Cerebellar cortex (tissue), 1 donor: ENCODE results near the gene ADSL.

ENCODE experiments used
- DNase-seq: peaks from one replicate; pipeline ENCODE4 v3.0.0-alpha.2; 2015; ENCODE audit warnings: low spot score

Gene ADSL

DNA sequence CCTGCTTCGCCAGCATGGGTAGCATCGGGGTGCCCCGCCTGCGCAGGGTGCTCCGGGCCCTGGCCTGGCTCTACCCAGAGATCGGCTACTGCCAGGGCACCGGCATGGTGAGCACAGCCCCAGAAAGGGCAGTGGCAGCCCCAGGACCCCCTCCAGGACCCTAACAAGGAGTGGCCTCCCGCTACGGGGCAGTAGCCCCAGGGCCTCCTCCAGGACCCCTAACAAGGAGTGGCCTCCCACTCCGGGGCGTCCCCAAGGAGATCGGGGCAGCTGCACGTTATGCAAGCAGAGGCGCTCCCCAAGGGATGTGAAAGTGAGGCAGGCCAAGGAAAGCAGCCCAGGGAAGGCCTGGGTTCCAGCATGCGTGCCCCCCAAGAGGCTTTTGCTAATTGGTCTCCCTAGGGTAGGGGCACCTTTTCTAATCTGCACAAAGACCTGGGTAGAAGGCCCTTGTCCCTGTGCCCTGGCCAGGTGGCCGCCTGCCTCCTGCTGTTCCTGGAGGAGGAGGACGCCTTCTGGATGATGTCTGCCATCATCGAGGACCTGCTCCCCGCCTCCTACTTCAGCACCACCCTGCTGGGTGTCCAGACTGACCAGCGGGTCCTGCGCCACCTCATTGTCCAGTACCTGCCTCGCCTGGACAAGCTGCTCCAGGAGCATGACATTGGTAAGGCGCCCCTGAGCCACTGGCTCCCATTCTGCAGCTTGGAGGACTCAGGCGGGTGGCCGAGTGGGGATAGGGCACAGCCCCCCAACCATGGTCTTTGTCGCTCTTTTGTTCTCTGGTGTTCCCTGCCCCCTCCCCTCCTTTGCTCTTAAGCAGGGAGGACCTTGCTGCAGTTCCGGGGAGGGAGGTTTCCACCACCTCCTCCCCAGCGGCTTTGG is 59.1 kb downstream of the ADSL start:
- DNase-seq = peak; percentile 23

DNA sequence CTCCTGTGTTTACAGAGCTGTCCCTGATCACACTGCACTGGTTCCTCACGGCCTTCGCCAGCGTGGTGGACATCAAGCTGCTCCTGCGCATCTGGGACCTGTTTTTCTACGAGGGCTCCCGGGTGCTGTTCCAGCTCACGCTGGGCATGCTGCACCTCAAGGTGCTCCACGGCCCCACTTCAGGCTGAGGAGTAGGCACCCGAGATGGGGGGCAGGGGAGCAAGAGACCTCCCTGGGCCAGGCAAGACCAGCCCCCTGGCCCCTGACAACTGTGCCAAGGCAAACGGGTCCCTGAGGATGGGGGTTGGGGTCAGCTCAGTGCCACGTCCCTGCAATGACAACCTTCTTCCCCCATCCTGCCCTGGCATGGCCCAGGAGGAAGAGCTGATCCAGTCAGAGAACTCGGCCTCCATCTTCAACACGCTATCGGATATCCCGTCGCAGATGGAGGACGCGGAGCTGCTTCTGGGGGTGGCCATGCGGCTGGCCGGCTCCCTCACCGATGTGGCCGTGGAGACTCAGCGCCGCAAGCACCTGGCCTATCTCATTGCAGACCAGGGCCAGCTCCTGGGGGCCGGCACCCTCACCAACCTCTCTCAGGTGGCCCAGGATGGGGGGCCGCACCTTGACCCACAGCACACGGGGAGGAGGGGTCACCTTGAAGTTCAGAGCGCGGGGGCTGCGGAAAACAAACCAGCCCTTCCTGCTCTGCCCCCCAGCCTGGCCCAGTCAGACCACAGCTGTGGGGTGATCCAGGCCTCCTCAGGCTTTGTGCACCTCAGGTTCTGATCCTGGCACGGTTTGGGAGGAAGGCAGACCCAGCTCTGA is 60.0 kb downstream of the ADSL start:
- no peak for DNase-seq

DNA sequence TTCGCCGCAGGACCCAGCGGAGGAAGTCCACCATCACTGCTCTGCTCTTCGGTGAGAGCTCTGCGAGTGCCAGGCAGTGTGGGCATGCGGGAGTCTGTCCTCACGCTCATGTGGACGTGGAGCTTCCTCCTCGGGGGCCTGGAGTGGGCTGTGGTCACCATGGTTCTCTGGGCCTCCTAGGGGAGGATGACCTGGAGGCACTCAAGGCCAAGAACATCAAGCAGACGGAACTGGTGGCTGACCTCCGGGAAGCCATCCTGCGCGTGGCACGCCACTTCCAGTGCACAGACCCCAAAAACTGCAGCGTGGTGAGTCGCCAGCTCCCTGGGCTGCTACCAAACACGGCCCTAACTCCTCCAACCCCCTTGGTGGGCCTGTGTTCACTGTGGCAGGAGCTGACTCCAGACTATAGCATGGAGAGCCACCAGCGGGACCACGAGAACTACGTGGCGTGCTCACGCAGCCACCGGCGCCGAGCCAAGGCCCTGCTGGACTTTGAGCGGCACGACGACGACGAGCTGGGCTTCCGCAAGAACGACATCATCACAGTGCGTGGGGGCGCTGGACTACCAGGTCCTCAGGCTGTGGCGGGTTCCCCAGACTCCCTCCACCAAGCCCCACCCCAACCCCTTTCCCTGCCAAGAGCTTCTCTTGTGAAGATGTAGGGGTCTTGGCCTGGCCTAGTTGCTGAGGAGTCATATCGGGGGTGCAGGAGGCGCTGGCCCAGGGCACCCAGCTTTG is 60.9 kb downstream of the ADSL start:
- no peak for DNase-seq

DNA sequence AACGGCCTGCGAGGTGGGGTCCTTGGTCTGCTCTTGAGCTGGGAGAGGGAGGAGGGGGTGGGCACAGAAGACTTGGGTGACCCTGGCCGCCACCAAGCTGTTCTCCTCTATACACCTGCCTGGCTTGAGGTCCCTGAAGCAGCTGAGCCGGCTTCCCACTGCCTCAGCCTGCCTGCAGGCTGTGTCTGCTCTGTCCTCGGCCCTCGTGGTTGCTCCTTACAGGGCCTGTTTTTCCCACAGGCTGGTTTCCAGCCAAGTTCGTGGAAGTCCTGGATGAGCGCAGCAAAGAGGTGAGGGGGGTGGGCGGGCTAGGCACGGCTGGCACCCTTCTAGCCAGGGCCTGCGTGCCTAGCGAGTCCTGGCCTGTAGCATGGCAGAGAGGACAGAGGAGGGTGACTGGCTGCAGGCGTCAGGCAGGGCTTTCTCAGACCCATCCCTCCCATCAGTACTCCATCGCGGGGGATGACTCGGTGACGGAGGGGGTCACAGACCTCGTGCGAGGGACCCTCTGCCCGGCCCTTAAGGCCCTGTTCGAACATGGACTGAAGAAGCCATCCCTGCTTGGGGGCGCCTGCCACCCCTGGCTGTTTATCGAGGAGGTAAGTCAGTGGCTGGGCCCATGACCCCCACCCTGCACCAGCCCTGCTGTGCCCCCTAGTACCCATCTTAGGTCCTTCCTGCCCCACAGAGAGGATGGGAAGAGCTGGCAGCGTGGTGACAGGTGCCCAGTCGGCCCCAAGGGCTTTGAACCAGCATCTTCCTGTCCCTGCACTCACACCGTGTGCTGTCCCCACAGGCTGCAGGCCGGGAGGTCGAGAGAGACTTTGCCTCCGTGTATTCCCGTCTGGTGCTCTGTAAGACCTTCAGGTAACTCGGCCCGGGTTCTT is 61.8 kb downstream of the ADSL start:
- DNase-seq = no peak

DNA sequence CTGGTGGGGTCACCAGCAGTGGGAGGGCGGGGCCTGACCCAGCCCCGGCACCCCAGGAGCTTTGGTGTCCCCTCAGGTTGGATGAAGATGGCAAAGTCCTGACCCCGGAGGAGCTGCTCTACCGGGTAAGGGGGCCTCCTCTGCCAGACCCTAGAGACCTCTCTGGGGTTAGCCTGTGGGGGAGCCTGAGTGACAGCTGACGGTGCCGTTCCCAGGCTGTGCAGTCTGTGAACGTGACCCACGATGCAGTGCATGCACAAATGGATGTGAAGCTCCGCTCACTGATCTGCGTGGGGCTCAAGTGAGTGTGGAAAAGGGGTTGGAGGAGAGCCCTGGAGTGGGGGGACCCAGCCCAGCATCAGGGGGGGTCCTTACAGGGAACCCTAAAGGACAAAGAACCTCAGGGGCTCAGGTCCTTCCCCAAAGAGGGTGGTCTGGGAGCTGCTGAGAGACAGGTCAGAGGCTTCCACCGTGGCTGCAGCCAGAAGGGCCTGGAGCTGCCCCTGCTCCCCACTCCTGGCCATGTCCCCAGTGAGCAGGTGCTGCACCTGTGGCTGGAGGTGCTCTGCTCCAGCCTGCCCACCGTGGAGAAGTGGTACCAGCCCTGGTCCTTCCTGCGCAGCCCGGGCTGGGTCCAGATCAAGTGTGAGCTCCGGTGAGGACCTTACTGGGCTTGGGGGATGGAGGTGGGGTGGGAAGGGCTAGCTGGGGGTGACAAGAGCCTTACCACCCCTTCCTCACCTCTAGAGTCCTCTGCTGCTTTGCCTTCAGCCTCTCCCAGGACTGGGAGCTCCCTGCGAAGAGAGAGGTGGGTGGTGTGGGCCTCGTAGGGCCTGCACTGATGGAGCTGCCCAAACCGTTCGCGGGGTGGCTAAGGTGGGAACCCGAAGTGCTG is 62.7 kb downstream of the ADSL start:
- no peak for DNase-seq

DNA sequence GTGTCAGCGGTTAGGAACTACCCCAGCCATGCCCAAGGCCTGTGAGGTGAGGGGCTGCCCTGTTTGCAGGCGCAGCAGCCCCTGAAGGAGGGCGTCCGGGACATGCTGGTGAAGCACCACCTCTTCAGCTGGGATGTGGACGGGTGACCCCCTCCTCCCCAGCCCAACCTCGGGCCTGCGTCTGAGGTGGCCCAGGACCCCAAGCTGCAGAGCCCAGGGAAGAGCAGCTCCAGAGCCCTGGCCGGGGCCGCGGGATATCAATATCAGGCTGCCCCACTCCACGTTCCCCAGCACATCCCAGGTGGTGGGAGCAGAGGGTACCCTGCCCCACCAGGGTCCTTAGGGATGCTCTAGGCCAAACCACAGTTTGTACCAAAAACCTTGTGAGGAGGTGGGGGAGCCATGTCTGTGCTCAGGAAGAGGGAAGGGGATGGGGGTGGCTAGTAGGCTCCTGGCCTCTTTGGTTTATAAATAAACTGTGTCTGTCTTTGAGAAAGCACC is 63.4 kb downstream of the ADSL start:
- DNase-seq = no peak

DNA sequence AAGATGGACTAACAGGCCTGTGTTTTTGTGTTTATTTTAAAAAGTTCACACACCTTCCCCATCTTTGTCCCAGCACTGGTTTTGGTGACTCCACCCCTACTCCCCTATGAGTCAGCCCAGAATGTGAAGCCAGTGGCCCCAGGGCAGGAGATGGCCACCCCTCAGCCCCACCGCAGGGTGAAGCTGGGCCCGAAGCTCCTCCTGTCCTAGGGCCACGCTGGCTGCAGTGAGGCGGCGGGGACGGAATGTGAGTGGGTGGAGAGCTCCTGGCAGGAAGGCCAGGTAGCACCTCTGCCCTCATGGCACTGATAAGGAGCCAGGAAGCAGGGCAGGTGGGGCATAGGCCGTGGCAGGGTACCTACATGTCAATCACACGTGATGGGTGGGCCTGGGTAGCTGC is 64.0 kb downstream of the ADSL start:
- no peak for DNase-seq

DNA sequence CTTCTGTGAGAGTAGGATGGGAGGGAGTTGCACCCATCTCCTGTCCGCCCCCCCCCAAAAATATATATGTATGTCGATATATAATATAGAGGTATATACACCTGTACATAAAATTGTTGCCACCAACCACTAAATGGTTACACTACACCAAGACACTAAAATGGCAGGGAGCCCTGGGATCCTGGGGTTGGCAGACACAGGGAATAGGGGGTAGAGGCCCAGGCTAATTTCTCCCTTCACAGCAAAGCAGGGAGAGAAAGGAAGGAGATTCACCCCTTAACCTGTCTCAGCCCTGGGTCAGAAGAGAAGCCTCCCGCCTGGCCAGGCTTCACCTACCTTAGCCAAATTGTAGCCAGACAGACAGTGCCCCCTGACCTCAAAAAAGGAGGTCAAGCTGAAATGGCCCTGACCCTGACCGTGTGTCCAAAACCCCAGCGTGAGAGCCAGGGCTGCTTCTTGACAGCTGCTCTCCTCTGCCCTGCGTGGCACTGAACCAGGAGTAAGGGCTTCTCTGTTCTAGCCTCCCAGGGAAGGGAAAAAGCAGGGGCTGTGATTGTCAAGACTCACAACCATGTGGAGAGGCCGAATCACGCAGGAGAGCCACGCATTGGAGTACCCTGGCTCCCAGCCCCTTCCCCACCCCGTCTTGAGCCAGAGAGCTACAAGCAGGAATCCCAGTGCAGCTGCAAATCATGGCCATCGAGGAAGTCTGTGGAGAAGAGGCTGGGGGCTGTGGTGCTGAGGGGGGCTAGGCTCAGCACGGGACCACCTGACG is 64.6 kb downstream of the ADSL start:
- DNase-seq = no peak

DNA sequence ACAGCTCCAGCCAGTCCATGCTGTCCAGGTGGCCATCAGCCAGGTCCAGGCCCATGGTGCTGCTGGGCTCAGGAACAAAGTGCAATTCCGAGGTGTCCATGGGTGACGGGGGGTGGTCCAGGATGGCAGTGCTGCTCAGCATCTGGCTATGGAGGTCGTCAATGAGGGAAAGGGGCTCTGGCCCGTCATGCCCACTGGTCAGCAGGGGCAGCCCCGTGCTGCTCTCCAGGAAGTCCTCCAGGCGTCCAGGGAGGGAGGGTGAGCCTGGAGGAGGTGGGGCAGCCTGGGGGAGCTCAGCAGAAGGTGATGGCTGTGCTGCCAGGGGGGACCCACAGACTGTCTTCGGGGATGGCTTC is 65.2 kb downstream of the ADSL start:
- no peak for DNase-seq

DNA sequence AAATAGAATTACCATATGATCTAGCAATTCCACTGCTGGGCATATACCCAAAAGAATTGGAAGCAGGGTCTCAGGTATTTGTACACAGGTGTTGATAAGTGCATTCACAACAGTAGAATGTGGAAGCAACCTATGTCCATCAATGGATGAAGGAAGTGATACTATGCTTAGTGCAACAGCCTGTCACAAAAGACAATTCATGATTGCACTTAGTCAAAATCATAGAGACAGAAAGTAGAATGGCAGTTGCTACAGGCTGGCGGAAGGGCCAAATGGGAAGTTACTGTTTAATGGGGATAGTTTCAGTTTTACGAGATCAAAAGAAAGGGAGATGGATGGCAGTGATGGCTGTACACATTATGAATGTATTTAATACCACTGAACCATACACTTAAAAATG is 66.1 kb downstream of the ADSL start:
- no peak for DNase-seq

DNA sequence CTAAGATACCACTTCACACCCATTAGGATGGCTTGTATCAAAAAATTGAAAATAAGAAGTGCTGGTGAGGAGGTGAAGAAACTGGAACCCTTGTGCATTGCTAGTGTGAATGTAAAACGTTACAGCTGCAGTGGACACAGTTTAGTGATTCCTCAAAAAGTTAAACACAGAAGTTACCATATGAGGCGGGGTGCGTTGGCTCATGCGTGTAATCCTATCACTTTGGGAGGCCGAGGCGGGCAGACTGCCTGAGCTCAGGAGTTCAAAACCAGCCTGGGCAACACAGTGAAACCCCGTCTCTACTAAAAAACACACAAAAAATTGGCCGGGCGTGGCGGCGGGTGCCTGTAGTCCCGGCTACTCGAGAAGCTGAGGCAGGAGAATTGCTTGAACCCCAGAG is 67.6 kb downstream of the ADSL start:
- DNase-seq = no peak

DNA sequence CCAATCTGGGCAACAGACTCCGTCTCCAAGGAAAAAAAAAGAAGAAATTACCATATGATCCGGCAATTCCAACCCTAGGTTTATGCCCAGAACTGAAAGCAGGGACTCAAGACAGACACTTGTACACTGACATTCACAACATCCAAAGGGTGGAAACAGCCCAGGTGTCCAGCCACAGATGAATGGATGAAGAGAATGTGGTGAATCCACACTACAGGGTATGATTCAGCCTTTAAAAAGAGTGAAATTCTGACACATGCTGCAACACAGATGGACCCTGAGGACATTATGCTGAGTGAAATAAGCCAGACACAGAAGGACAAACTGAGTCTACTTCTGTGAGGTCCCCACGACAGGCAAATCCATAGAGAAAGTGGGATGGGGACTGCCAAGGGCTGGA is 68.0 kb downstream of the ADSL start:
- DNase-seq = no peak

DNA sequence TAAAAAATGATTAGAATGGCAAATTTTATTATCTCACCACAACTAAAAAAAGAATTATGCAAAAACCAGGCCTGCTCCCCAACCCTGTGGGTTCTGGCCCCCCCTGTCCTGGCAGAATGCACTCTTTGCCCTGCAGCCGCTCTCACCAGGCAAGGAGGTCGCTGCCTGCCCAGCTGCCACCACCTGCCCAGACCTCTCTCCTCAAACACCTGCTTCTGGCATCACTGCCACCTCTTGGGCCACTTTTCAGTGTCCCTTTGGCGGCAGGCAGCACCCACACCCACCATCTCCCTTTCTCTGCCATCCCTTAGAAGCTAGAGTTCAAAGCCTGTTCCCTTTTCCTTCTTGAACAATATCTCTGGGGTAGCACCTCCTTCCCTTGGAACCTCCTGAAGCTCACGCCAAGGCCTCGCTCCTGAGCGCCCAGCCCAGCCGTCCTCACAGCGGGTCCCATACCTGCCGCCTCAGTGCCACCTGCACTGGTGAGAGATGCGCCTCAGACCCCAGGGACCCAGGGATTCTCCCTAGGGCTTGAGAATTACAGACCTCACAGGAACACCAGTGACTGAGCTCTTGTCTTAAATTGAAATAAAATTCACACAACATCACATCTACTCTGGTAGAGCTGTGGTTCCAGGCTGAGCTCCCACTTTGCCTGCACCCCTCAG is 68.7 kb downstream of the ADSL start:
- DNase-seq = no peak

DNA sequence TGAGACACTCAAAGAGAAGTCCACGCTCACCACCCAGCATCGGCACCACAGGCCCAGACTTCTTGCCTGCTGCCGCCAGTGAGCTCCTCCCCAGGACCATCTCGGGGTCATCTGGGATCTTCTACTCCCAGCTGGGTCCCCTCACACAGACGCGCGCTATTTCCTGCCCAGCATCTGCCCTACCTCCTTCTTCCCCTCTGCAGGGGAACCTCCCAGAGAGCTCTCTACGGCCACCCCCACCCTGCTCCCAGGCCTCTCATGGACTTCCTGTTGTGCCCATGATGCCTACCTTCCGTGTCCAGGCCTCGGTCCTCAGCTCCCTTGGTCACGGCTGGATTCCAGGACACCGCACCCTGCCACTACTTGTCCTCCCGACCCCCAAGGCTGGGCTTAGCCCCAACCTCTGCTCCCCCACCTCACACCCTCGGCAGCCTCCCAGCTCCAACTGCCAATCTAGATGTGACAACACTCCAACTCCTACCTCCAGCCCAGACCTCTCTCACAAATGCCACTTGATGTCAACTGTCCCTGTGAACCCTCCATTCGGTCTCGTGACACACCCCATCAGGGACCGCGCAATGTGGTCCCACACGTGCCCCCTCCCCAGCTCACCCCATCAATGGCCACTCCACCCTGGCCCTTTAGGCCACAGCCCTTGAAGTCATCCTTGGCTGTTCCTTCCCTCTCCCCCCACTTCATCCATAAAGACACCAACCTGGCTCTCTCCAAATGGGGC is 69.4 kb downstream of the ADSL start:
- DNase-seq = no peak

DNA sequence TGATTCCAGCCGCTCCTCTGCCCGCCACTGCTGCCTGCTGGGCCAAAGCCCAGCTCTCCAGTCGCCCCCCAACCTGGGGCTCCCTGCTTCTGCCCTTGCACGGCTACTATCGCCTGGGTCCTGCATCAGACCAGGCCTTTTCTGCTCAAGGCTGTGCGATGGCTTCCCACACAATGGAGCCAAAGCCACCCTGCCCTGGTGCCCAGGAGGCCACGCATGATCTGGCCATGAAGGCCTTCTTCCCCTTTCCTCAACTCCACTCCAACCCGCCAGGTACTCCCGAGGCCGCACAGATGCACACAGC is 69.9 kb downstream of the ADSL start:
- no peak for DNase-seq

DNA sequence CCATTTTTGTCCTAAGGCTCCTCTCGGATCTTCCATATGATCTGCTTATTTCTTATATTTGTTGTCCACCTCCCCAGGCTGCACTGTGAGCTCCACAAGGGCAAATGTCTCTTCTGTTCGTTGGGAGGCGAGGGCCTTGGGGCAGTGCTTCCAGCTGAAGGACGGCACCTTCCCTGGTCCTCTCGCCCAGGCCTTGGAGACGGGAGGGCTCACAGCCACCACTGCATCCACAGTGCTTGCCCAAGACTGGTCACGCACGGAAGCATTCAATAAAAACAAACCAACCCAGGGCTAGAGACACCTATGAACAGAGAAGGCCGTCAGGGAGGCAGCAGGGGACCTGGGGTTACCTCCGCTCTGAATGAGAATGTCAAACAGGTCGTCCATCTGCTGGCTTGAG is 70.3 kb downstream of the ADSL start:
- no peak for DNase-seq

DNA sequence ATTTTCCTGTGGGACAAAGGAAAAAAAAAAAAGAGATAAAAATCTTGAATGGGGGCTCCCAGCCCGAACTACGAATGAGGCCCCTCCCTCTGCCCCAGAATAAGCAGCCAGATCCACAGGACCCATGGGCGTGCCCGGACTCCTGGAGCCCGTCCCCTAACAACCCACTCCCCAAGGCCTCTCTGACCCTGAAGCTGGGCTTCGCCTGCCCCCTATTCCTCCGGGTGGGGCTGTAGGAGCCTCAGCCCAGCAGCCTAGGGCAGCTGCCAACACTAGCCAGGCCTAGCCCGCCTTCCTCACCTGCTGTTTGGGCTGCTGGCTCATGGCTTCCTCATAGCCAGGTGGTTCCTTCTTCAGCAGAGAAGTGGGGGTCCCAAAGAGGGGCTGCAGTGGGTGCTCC is 70.7 kb downstream of the ADSL start:
- no peak for DNase-seq

DNA sequence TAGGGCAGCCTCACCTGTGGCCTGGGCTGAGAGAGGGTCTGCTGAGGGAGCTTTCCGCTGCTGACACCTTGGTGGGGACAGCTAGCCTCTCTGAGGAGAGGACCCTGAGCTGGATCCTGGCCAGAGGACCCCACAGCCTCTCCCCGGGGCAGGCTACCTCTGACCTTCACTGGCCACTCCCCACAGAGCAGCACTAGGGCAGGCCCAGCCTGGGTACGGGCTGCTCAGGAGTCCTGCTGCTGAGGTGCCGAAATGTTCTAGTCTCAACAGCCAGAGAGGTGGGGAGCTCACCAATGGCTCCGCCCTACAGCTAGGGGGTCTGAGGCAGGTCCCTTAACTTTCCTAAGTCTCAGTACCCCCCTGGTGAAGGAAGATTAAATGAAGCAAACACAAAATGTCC is 71.6 kb downstream of the ADSL start:
- DNase-seq = no peak
